Liver (tissue), 9 donors: Measurements from ENCODE around the gene ID3. TPM values are rescaled to one million over a fixed set of nuclear protein-coding genes. Genes with fewer than 3 reads are reported as not detected.

ENCODE experiments used
- DNase-seq: peaks from one replicate; pipeline ENCODE4 v3.0.0-alpha.2; 2017; ENCODE audit warnings: low spot score
- H3K27ac ChIP-seq, 2 donors: one replicate each; pipeline ENCODE4 v1.7.0; 2013; ENCODE audit warnings: inconsistent platforms in 2 of 2, low read length in 2 of 2, control low read depth in 1 of 2, low read depth in 1 of 2, mild to moderate bottlenecking in 1 of 2
- H3K27me3 ChIP-seq, 4 donors: one replicate each; pipeline versions ENCODE4 v1.6.1 to v1.7.0; 2013; ENCODE audit warnings: low read length in 3 of 4, inconsistent platforms in 1 of 4, mild to moderate bottlenecking in 1 of 4, moderate library complexity in 1 of 4; ENCODE audit not compliant: control insufficient read depth in 4 of 4, insufficient read depth in 4 of 4
- H3K36me3 ChIP-seq, 4 donors: one replicate each; pipeline versions ENCODE4 v1.6.1 to v1.7.0; 2013; ENCODE audit warnings: low read length in 3 of 4, mild to moderate bottlenecking in 3 of 4, low read depth in 1 of 4, moderate library complexity in 1 of 4; ENCODE audit not compliant: control insufficient read depth in 4 of 4, insufficient read depth in 3 of 4
- H3K4me1 ChIP-seq, 4 donors: one replicate each; pipeline versions ENCODE4 v1.6.1 to v1.7.0; 2013; ENCODE audit warnings: low read length in 3 of 4, mild to moderate bottlenecking in 3 of 4, moderate library complexity in 1 of 4; ENCODE audit not compliant: control insufficient read depth in 4 of 4, insufficient read depth in 4 of 4
- H3K4me3 ChIP-seq, 3 donors: one replicate each; pipeline versions ENCODE4 v1.6.1 to v1.7.0; 2013; ENCODE audit warnings: low read length in 3 of 3, control low read depth in 1 of 3, low read depth in 1 of 3, mild to moderate bottlenecking in 1 of 3
- H3K9ac ChIP-seq, 2 donors: one replicate each; pipeline ENCODE4 v1.7.0; 2013; ENCODE audit warnings: low read length in 2 of 2, mild to moderate bottlenecking in 2 of 2, moderate library complexity in 2 of 2, control low read depth in 1 of 2, low read depth in 1 of 2
- H3K9me3 ChIP-seq, 4 donors: one replicate each; pipeline versions ENCODE4 v1.6.1 to v1.7.0; 2013; ENCODE audit warnings: low read length in 3 of 4; ENCODE audit not compliant: control insufficient read depth in 4 of 4
- ATF3 ChIP-seq: IDR thresholded peaks from 2 replicates; pipeline ENCODE4 v1.6.1; 2016; ENCODE audit warnings: antibody characterized with exemption
- CTCF ChIP-seq: fragments of 150-350 bp; IDR thresholded peaks from 2 replicates; pipeline ENCODE4 v1.5.1; 2017; ENCODE audit warnings: improper control_type of control experiment, low read depth, low read length; ENCODE audit not compliant: missing input control
- EGR1 ChIP-seq, 2 donors: IDR thresholded peaks; 2 replicates each; pipeline ENCODE4 v1.6.1; 2016 to 2018; ENCODE audit warnings: antibody characterized with exemption in 2 of 2, low read depth in 2 of 2
- FOXA2 ChIP-seq: IDR thresholded peaks from 2 replicates; pipeline ENCODE4 v1.6.1; 2016; ENCODE audit warnings: antibody characterized with exemption
- GABPA ChIP-seq, 2 donors: IDR thresholded peaks in 1 of 2; conservative IDR thresholded peaks in 1 of 2; 2 replicates each; pipeline ENCODE4 v1.6.1; 2016; ENCODE audit warnings: antibody characterized with exemption in 2 of 2, mild to moderate bottlenecking in 1 of 2, moderate library complexity in 1 of 2
- JUND ChIP-seq, 2 donors: IDR thresholded peaks; 2 replicates each; pipeline ENCODE4 v1.6.1; 2016; ENCODE audit warnings: antibody characterized with exemption in 2 of 2
- MAX ChIP-seq: IDR thresholded peaks from 2 replicates; pipeline ENCODE4 v1.6.1; 2016; ENCODE audit warnings: antibody characterized with exemption
- NR2F2 ChIP-seq: IDR thresholded peaks from 2 replicates; pipeline ENCODE4 v1.6.1; 2016; ENCODE audit warnings: antibody characterized with exemption
- REST ChIP-seq: IDR thresholded peaks from 2 replicates; pipeline ENCODE4 v1.6.1; 2016; ENCODE audit warnings: antibody characterized with exemption, mild to moderate bottlenecking
- RXRA ChIP-seq, 2 donors: IDR thresholded peaks; 2 replicates each; pipeline ENCODE4 v1.6.1; 2017 to 2018; ENCODE audit warnings: antibody characterized with exemption in 2 of 2, mild to moderate bottlenecking in 1 of 2
- SP1 ChIP-seq: IDR thresholded peaks from 2 replicates; pipeline ENCODE4 v1.6.1; 2018; ENCODE audit warnings: antibody characterized with exemption, mild to moderate bottlenecking
- TAF1 ChIP-seq: conservative IDR thresholded peaks from 2 replicates; pipeline ENCODE4 v1.6.1; 2016; ENCODE audit warnings: antibody characterized with exemption, mild to moderate bottlenecking
- YY1 ChIP-seq: IDR thresholded peaks from 2 replicates; pipeline ENCODE4 v1.6.1; 2016; ENCODE audit warnings: antibody characterized with exemption, mild to moderate bottlenecking
- ZBTB33 ChIP-seq: IDR thresholded peaks from 2 replicates; pipeline ENCODE4 v1.6.1; 2016; ENCODE audit warnings: antibody characterized with exemption
- WGBS: extraction: QIAGEN DNeasy Blood & Tissue Kit; methylation state at CpG from one replicate; pipeline ENCODE4 v1.1.7; 2013; 5-methylcytosine and 5-hydroxymethylcytosine counted together
- polyA plus RNA-seq, 2 donors: library from polyadenylated mRNA; stranded (reverse) in 1 of 2; unstranded in 1 of 2; fragments of 200-250 nt in 1 of 2; fragments of >200 nt in 1 of 2; fragmentation: Nextera tagmentation in 1 of 2; extraction: Ambion mirVana in 1 of 2; gene quantifications; one replicate each; pipeline versions ENCODE4 v1.2.1 to v1.2.3, GENCODE V29; 2013 to 2015
- total RNA-seq, 2 donors: library from RNA; depleted of rRNA; stranded (reverse); fragments of >200 nt; gene quantifications; one replicate each; pipeline ENCODE4 v1.2.3, GENCODE V29; 2014
- donor health status: healthy.
- donor health status: healthy.
- donor health status: healthy.
- donor health status: healthy.
- donor health status: healthy.

The ID3 gene
- total and polyA plus RNA-seq, 4 donors: 21.6 to 42.6 (median 37.9) TPM

GRCh38 chr1:23598424-23598823 lies 39.1 kb upstream of the ID3 start:
- no peaks in the 10 kb centered on the region for H3K9me3 ChIP-seq
- H3K27ac ChIP-seq: no peak overlapping the region
- no peaks in the 10 kb centered on the region for H3K36me3 ChIP-seq
- no peaks in the 10 kb centered on the region for H3K27me3 ChIP-seq
- H3K4me1 ChIP-seq: no peaks in the 10 kb centered on the region
- H3K4me3 ChIP-seq: no peak overlapping the region
- TF ChIP-seq RXRA (IDR thresholded peaks at IDR 0.05): no peak
- no peak for TF ChIP-seq ZBTB33
- TF ChIP-seq REST: no peak
- TF ChIP-seq NR2F2: no peak
- TF ChIP-seq EGR1 (IDR thresholded peaks at IDR 0.05; ENCODE audit: low read depth in 2 of 2): no peak
- no peak for TF ChIP-seq MAX
- no peak for TF ChIP-seq JUND (IDR thresholded peaks at IDR 0.05)
- TF ChIP-seq TAF1: no peak
- TF ChIP-seq YY1: no peak
- DNase-seq: no peak
- WGBS: 81% methylated on average over 8 of the region's 8 CpGs
- H3K9ac ChIP-seq: no peak overlapping the region

- TF ChIP-seq RXRA (IDR thresholded peaks at IDR 0.05) (no peak), GABPA (IDR thresholded peaks at IDR 0.05 in 1 of 2, conservative IDR thresholded peaks at IDR 0.05 in 1 of 2) (no peak), FOXA2 (no peak), CTCF (no peak), ATF3 (no peak), SP1 (no peak)
- Histone ChIP-seq H3K9ac (no peak overlapping the region), H3K4me1 (no peaks in the 10 kb centered on the region), H3K9me3 (no peaks in the 10 kb centered on the region), H3K36me3 (no peaks in the 10 kb centered on the region), H3K27me3 (no peaks in the 10 kb centered on the region), H3K4me3 (no peak overlapping the region), H3K27ac (no peak overlapping the region)
- WGBS: 67% methylated on average over 4 of the region's 4 CpGs
- DNase-seq: no peak
These were observed 38.5 kb upstream of the ID3 start for GRCh38 chr1:23597635-23598388.
